HG03095 (cell line): ENCODE results near the gene ZNF586.
"Not testable (repeated sequence)": the region's sequence is repeated elsewhere in the genome, so short reads cannot be mapped to it uniquely, and the experiment has no call there.

Source experiments
- ATAC-seq: cut with Tn5 transposase; IDR thresholded peaks from one replicate; pipeline ENCODE4 v1.9.1; 2021; ENCODE audit warnings: moderate library complexity; ENCODE audit not compliant: unreplicated experiment

ZNF586 gene

DNA sequence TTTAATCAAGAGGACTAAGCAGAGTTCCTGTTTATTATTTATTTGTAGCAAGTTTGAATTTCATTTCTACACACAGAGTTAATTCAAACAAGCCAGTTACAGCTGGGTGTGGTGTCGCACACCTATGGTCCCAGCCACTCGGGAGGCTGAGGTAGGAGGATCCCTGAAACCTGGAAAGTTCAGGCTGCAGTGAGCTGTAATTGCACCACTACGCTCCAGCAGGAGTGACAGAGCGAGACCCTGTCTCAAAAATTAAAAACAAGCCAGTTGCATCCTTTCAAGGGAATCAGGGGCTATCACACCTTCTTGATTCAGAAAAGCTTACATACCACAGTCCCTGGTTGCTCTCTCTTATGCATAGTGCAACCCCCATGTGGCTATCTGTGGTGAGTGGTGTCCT is 19.8 kb downstream of the ZNF586 start:
- no peak for ATAC-seq

DNA sequence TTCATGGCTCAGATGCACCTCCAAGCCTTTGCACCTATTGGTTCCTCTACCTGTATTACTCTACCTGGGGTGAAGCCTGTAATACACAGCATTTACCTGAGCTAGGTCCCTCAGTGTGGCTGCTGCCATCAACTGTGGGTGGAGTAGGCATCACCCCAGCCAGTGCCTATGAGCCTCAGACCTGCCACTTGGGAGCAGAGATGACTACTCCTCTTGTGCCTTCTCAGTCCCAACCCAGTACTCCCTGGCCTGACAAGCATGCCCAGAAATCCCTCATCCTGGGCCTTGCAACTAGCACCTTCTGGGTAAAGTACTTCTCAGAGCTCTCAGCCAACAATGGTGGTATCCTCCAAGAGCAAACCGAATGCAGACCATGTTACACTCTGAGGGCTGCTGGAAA is 27.1 kb downstream of the ZNF586 start:
- ATAC-seq: not testable (repeated sequence)

- ATAC-seq: no peak
Measured at GRCh38 chr19:57800696-57801095, 31.2 kb downstream of the ZNF586 start.

DNA sequence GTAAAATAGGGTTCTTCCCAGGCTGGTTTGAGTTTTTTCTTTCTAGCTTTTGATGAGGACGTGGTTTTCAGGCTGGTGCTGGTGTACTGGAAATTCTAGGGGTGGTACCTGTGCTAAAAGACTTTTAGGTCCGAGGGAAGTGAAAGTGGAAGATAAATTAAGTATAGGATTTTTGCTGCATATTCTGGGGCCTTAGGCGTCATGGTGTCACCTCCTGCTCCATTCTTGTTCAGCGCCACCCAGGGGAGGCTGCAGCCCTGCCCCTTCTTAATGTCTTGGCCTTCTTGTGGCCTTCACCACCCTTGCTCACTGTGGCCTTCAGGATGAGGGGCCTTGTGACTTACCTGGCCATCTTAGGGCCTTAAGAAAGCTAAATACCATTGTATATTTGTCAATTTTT is 32.8 kb downstream of the ZNF586 start:
- ATAC-seq: no peak

- ATAC-seq: no peak
Measured at GRCh38 chr19:57803265-57803593, 33.8 kb downstream of the ZNF586 start.

DNA sequence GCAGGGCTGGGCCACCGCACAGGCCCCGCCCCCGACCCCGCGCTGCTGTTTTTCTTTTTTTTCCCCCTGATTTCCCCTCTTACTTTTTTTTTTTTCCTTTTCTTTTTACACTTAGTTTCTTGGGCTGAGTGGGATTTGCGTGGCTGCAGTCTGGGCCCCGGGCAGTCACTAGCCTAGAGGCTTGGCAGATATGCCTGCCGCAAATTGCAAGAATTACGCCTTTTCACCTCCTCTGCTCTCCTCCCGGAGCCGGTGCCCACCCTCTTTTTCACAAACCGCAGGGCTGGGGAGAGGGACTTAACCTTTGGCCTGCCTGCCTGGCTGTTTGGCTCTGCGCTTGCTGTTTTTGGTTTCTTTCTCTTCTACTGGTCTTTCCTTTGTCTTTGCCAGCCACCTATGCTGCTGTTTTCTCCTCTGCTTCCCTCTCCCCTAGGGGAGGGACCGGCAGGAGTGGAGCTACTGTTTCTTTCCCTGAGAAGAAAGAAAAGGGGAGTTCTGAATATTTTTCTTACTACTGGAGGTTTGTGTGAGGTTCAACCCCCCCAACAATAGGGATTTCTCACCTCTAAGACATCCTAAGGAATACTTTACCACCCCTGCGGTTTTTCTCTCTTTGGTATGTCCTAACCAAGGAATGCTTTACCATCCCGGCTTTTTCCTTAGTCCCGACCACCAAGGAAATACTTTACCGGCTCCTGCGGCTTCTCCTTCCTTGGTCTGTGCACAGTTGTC is 34.3 kb downstream of the ZNF586 start:
- ATAC-seq: no peak

DNA sequence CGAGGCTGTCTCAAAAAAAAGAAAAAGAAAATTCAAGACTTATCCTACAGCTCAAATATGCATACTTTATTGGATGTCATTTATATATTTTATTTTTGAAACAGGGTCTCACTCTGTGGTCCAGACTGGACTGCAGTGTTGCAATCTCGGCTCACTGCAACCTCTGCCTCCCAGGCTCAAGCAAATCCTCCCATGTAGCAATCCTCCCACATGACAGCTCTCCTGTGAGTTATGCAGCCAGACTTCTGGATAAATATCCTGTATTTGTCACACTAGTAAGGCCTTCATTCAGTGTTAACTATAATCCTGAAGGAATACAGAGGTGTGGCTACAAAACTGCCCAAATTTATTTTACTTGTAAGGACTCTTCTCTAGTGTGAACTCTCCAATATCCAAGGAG is 38.1 kb downstream of the ZNF586 start:
- no peak for ATAC-seq

DNA sequence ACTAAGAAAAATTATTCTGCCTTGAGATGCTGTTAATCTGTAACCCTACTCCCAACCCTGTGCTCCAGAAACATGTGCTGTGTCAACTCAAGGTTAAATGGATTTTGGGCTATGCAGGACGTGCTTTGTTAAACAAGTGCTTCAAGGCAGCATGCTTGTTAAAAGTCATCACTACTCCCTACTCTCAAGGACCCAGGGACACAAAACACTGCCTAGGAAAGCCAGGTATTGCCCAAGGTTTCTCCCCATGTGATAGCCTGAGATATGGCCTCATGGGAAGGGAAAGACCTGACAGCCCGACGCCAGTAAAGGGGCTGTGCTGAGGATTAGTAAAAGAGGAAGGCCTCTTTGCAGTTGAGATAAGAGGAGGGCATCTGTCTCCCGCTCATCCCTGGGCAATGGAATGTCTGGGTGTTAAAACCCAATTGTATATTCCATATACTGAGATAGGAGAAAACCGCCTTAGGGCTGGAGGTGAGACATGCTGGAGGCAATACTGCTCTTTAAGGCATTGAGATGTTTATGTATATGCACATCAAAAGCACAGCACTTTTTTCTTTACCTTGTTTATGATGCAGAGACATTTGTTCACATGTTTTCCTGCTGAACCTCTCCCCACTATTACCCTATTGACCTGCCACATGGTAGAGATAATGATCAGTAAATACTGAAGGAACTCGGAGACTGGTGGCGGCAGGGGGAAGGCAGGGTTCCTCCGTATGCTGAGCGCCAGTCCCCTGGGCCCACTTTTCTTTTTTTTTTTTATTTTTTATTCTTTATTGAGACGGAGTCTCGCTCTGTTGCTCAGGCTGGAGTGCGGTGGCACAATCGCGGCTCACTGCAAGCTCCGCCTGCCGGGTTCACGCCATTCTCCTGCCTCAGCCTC is 41.2 kb downstream of the ZNF586 start:
- ATAC-seq: not testable (repeated sequence)

GRCh38 chr19:57812226-57812625 is 42.8 kb downstream of the ZNF586 start:
- ATAC-seq: peak; percentile 40

DNA sequence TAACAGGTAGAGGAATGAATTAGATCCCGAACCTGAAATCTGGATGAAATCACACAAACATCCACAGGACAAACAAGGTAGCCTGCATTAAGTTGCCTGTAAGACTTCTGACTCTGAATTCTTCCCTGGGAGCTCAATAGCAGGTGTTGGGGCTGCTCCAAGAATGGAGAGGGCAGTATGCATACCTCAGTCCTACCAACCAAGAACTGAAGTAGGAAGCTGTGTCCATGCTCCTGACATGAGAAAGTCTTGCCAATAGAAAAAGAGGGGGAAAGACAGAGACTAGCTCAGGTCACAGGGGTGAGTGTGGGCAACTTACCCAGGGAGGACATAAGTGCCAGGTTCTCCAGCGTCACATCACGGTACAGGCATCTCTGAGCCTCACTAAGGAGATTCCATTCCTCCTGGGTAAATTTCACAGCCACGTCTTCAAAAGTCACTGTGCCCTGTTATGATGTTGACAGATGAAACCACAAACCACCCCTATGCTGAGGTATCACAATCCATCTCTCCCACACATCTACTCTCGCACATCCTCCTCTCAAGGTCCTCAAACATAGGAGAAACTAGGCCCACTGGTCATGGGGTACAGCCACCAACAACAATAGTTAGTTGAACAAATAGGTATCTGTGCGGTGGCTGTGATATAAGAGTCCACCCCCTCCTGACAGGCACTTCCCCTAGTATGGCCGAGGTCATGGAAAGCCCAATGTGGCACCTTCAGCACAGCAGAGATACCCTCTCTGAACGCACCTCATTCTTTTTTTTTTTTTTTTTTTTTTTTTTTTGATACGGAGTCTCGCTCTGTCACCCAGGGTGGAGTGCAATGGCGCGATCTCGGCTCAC is 43.7 kb downstream of the ZNF586 start:
- ATAC-seq: not testable (repeated sequence)

GRCh38 chr19:57813919-57814504 is 44.5 kb downstream of the ZNF586 start:
- ATAC-seq: no peak

GRCh38 chr19:57814505-57815246 is 45.2 kb downstream of the ZNF586 start, which contains the start of gene ZNF552:
Gene ZNF552, minus strand, starts transcription at chr19:57814913. Its CDS starts 170 bp downstream, at chr19:57814743.
- ATAC-seq: peak; percentile 55

DNA sequence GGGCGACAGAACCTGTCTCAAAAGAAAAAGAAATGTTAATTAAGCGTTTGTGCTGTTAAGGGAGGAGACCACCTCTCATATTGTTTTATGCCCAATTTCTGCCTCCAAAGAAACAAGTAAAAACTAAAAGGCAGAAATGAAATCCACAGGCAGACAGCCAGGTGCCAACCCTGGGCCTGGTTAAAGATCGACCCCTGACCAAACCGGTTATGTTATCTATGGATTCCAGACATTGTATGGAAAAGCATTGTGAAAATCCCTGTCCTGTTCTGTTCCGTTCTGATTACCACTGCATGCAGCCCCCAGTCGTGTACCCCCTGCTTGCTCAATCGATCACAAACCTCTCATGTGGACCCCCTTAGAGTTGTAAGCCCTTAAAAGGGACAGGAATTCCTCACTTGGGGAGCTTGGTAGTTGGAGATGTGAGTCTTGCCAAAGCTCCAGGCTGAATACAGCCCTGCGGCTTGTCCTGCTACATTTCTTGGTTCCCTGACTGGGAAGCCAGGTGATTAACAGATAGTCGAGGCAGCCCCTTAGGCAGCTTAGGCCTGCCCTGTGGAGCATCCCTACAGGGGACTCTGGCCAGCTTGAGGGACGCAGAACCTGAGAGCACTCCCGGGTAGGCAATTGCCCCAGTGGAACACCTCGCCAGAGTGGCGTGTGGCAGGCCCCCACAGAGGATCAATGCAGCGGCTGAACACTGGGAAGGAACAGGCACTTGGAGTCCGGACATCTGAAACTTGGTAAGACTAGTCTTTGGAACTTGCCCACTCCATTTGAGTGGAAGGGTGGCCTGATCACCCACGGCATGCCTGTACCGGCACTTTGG is 46.0 kb downstream of the ZNF586 start:
- no peak for ATAC-seq

- ATAC-seq: no peak
Measured at GRCh38 chr19:57816652-57817051, 47.2 kb downstream of the ZNF586 start.

DNA sequence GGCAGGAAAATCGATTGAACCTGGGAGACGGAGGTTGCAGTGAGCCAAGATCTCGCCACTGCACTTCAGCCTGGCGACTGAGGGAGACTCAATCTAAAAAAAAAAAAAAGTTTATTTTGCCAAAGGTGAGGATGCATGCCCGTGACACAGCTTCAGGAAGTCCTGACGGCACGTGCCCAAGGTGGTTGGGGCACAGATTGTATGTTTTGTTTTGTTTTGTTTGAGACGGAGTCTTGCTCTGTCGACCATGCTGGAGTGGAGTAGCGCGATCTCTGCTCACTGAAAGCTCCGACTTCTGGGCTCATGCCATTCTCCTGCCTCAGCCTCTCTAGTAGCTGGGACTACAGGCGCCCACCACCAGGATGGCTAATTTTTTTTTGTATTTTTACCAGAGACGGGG is 48.5 kb downstream of the ZNF586 start:
- no peak for ATAC-seq

- ATAC-seq: no peak
Measured at GRCh38 chr19:57818378-57818777, 48.9 kb downstream of the ZNF586 start.

DNA sequence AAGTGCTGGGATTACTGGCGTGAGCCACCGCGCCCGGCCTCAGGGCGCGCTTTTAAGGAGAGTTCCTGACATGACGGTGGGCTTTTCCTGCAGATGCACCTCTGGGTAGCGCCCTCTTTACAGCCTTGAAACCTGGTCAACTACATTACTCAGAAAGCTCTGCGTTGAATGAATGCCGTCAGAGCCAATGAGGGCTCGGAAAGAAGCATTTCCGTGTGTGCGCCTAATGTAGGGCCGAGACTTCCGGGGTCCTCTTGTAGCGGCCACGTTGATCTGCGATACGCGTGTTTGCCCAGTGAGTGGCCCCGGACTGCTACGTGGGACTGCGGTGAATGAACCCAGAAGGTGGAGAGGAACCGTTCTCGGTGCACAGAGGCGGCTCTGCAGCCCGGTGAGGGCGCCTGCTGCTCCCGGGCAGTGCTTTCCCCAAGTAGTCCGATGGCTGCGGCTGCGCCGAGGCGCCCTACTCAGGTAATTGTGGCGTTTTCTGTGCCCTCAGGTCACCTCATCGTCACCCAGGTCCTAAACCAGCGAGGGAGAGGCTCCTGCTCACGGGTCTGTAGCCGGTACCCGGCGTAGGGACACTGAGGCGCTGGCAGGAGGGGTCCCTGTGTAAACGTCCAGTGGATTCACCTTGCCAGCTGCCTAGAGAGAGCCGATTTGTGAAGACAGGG is 50.1 kb downstream of the ZNF586 start:
- peak; percentile 86 for ATAC-seq

- no peak for ATAC-seq
Measured at GRCh38 chr19:57820599-57820998, 51.1 kb downstream of the ZNF586 start.

DNA sequence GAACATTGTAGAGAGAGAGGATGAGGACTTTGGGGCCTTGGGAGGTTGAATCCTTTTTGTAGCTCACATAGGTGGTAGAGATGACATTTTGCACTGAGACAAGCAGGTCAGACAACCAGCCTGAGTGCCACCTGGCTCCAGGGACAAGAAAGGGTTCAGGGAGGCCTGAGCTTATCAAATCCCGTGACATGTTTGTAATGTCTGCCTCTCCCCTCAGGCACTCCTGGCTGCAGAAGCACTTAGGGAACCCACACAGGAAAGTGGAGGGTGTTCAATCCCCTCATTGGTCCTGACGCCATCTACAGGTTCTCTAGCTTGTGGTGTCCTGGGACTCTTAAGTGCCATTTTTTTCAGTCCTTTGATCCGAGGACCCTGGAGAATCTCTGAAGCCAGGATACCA is 51.6 kb downstream of the ZNF586 start:
- not testable (repeated sequence) for ATAC-seq
